ENCODE data around the gene PDIA6. TPM values are rescaled to one million over a fixed set of nuclear protein-coding genes. Genes with fewer than 3 reads are reported as not detected.

The PDIA6 gene
- total RNA-seq: 100 to 1,000 TPM in 2 of 4 donors, 10 to 100 TPM in 2; 58.2 to 109 (median 99.3) TPM

DNA sequence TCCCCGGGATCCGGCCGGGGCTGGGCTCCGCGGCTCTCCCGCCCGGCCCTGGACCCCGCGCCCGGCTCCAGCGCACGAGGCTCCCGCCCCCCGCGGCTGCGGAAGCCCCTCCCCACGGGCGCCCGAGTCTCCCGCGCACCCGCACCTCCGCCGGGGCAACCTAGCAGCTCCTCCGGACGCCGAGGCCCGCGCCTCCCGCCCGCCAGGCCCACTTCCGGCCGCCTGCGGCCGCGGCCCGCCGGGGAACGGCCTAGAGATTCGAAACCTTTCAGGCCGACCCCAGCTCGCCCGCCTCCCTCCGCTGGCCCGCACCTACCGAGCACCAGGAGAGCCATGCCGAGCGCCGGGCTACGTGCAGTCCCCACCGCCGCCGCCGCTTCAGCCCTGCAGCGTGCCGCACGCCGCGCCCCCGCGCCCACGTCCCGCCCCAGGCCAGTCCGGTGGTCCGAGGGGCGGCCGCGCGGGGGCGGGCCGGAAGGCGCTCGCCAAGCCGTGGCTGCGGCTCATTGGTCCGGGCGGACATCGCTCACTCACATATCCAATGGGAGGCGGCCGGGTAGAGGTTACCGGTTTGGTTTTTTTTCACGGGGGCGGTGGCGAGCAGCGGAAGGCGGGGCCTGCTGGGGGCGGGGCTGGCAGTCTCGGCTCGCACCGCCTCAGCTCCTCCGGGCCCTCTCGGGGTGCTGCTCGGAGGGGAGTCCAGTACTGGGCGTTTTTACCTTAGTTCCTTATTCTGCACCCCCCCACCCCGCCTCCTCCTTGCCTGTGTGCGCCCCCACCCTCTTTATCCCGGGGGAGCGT, at the start of gene PDIA6:
PDIA6 (minus strand) TSS at position 424 of the 801 bp plus-strand sequence; CDS start at position 335, 89 bp downstream.
- no peak for TF ChIP-seq CTCF (IDR thresholded peaks at IDR 0.05; ENCODE audit: low read depth)

DNA sequence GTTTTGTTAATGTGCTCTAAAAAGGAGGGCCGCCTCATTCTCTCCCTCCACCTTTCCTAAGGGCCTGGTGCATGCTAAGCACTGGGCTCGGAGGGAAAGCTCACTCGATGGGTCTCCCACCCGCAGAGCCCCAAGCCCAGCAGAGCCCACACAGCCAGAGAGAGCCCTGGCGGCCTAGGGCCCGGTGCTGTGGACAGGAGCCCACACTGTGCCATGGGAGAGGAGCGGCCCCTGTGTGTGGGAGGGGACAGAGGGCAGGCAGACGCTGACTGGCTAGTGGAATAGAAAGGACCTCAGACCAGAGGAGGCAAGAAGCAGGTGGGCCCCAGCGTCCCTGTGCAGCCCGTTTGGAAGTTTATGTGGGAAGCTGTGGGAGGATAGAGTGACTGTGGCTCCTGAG, 49.7 kb upstream of the PDIA6 start:
- no peak for TF ChIP-seq CTCF (IDR thresholded peaks at IDR 0.05; ENCODE audit: low read depth)

- TF ChIP-seq CTCF (IDR thresholded peaks at IDR 0.05; ENCODE audit: low read depth): no peak
Observed at GRCh38 chr2:10861765-10862164, 49.2 kb upstream of the PDIA6 start.

GRCh38 chr2:10860814-10861325, 48.3 kb upstream of the PDIA6 start:
- no peak for TF ChIP-seq CTCF (IDR thresholded peaks at IDR 0.05; ENCODE audit: low read depth)

DNA sequence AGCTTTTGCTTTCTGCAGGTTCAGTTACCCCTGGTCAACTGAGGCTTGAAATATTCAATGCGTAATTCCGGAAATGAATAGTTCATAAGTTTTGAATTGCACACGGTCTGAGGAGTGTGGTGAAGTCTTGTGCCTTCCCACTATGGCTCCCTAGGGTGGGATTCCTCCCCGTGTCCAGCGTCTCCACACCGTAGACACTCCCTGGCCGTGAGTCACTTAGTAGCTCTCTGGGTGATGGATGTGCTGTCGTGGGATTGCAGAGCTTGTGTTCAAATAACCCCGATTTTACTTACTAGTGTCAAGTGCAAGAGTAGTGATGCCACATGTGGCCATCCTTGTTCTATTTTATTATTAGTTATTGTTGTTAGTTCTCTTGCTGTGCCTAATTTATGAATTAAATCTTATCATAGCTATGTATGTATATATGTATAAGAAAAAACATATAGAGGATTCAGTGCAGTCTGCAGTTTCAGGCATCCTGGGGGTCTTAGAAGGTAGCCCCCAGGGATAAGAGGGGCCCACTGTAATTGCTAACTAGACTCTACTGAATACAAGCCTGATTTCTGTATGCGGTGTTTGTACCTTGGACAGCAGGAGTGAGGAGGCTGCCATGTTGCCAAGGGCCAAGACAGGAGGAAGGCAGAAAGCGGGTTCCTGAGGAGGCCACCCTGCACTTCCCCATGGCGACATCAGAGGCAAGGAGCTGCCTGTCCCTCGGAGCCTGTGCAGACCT, 47.7 kb upstream of the PDIA6 start:
- TF ChIP-seq CTCF (IDR thresholded peaks at IDR 0.05; ENCODE audit: low read depth): no peak

DNA sequence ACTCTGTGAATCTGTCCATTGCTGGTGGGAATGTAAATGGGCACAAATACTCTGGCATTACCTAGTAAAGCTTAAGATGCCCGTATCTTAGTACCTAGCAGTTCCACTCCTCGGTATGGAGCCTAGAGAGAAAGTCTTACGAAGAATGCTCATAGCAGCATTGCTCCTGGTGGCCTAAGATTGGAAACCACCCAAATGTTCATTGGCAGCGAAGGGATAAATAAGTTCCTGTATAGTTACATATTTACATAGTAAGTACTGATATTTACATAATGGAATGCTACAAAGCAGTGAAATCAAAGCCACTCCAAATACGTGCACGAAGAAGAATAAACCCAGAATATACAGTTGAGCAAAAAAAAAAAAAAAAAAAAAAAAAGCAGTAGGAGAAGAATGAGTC, 46.7 kb upstream of the PDIA6 start:
- no peak for TF ChIP-seq CTCF (IDR thresholded peaks at IDR 0.05; ENCODE audit: low read depth)

DNA sequence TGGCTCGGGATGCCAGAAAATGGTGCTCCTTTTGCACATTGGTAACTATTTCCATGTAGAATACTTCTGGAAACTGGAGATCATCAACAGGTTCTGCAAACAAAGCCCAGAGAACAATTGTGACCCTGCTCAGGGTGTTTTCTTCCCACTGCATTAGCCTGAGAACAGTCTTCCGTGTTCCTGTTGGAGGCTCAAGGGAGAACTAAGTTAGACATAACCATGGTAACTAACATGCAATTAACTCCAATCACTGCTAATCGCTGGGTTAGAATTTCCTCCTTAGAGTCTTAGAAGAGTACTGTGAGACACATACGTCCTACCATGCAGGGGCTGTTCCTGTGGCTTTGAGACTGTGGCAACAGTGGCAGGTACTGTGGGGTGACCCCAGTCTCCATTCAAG, 36.0 kb upstream of the PDIA6 start:
- TF ChIP-seq CTCF (IDR thresholded peaks at IDR 0.05; ENCODE audit: low read depth): no peak
